Ishikawa (cell line): ENCODE measurements around the gene OSM.
A peak's percentile ranks its signal among the peaks of the same experiment; 100 is the strongest.

Experiments
- CEBPB ChIP-seq: IDR thresholded peaks from 2 replicates; pipeline ENCODE4 v1.6.1; 2012
- CREB1 ChIP-seq: IDR thresholded peaks from 2 replicates; pipeline ENCODE4 v1.6.1; 2012; ENCODE audit warnings: low read depth
- EGR1 ChIP-seq: IDR thresholded peaks from 2 replicates; pipeline ENCODE4 v1.6.1; 2012
- EP300 ChIP-seq: IDR thresholded peaks from 2 replicates; pipeline ENCODE4 v1.6.1; 2012; ENCODE audit warnings: borderline replicate concordance
- FOXM1 ChIP-seq: IDR thresholded peaks from 2 replicates; pipeline ENCODE4 v1.6.1; 2012; ENCODE audit warnings: low read depth, borderline replicate concordance
- NFIC ChIP-seq: IDR thresholded peaks from 2 replicates; pipeline ENCODE4 v1.6.1; 2012
- RAD21 ChIP-seq: IDR thresholded peaks from 2 replicates; pipeline ENCODE4 v1.6.1; 2012; ENCODE audit warnings: low read depth
- TAF1 ChIP-seq: IDR thresholded peaks from 2 replicates; pipeline ENCODE4 v1.6.1; 2012; ENCODE audit warnings: low read depth, mild to moderate bottlenecking
- TCF12 ChIP-seq: IDR thresholded peaks from 2 replicates; pipeline ENCODE4 v1.6.1; 2012; ENCODE audit warnings: low read depth
- TEAD4 ChIP-seq: IDR thresholded peaks from 2 replicates; pipeline ENCODE4 v1.6.1; 2012
- YY1 ChIP-seq: IDR thresholded peaks from 2 replicates; pipeline ENCODE4 v1.6.1; 2012; ENCODE audit warnings: low read depth
- ZBTB7A ChIP-seq: IDR thresholded peaks from 2 replicates; pipeline ENCODE4 v1.6.1; 2012; ENCODE audit warnings: low read depth
- TF ChIP-seq, protein P1 (sequence below): IDR thresholded peaks from 2 replicates; pipeline ENCODE4 v1.6.1; 2012
- TF ChIP-seq, protein P2 (sequence below): IDR thresholded peaks from 2 replicates; pipeline ENCODE4 v1.6.1; 2012; ENCODE audit warnings: low read depth, mild to moderate bottlenecking
- TF ChIP-seq, protein P3 (sequence below): IDR thresholded peaks from 2 replicates; pipeline ENCODE4 v1.6.1; 2012

OSM gene

DNA sequence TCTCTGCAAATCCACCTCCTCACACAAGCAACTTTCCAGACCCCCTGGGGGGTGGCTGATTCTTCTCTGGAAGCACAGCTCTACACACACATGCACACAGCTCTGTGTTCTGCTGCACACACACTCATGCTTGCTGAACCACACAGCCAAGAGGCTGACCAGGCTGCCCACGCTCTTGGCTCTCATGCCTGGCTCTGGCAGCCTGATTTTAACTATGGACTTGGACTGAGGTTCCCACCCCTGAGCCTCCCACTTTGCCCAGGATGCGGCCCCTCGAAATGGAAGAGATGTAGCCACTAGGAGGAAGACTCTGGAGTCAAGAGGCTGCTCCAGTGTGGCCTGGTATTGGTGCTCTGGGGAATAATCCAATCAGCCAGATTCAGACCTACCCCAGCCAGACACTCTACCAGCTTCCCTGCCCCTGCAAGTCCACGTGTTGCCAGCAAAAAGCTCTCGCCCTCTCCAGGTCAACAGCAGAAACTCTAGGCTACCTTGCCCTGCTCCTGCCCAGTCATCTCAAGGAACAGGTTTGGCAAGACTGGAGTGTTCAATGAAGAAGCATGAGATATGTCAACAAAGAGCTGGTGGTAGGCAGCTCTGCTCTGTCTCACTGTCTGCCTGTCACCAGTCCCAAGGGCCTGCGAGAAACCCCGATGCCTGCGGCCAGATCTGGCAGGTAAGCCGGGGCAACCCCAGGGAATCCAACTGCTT lies 31.5 kb upstream of the OSM start:
- TF ChIP-seq TCF12 (peak; percentile 19; the same call in 1 of the 2 replicates), FOXM1 (no peak), EP300 (no peak), TAF1 (no peak), RAD21 (0 out of 2 replicates have a peak, but pooled peaks have one; percentile 14), NFIC (no peak), EGR1 (no peak), TEAD4 (no peak), CREB1 (no peak), ZBTB7A (no peak), CEBPB (no peak), YY1 (no peak)
- TF ChIP-seq, protein P1, sequence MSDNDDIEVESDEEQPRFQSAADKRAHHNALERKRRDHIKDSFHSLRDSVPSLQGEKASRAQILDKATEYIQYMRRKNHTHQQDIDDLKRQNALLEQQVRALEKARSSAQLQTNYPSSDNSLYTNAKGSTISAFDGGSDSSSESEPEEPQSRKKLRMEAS: peak; percentile 69; the same call in 1 of the 2 replicates
- TF ChIP-seq, protein P2, sequence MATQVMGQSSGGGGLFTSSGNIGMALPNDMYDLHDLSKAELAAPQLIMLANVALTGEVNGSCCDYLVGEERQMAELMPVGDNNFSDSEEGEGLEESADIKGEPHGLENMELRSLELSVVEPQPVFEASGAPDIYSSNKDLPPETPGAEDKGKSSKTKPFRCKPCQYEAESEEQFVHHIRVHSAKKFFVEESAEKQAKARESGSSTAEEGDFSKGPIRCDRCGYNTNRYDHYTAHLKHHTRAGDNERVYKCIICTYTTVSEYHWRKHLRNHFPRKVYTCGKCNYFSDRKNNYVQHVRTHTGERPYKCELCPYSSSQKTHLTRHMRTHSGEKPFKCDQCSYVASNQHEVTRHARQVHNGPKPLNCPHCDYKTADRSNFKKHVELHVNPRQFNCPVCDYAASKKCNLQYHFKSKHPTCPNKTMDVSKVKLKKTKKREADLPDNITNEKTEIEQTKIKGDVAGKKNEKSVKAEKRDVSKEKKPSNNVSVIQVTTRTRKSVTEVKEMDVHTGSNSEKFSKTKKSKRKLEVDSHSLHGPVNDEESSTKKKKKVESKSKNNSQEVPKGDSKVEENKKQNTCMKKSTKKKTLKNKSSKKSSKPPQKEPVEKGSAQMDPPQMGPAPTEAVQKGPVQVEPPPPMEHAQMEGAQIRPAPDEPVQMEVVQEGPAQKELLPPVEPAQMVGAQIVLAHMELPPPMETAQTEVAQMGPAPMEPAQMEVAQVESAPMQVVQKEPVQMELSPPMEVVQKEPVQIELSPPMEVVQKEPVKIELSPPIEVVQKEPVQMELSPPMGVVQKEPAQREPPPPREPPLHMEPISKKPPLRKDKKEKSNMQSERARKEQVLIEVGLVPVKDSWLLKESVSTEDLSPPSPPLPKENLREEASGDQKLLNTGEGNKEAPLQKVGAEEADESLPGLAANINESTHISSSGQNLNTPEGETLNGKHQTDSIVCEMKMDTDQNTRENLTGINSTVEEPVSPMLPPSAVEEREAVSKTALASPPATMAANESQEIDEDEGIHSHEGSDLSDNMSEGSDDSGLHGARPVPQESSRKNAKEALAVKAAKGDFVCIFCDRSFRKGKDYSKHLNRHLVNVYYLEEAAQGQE: no peak
- TF ChIP-seq, protein P3, sequence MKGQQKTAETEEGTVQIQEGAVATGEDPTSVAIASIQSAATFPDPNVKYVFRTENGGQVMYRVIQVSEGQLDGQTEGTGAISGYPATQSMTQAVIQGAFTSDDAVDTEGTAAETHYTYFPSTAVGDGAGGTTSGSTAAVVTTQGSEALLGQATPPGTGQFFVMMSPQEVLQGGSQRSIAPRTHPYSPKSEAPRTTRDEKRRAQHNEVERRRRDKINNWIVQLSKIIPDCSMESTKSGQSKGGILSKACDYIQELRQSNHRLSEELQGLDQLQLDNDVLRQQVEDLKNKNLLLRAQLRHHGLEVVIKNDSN: 0 out of 2 replicates have a peak, but pooled peaks have one; percentile 7

DNA sequence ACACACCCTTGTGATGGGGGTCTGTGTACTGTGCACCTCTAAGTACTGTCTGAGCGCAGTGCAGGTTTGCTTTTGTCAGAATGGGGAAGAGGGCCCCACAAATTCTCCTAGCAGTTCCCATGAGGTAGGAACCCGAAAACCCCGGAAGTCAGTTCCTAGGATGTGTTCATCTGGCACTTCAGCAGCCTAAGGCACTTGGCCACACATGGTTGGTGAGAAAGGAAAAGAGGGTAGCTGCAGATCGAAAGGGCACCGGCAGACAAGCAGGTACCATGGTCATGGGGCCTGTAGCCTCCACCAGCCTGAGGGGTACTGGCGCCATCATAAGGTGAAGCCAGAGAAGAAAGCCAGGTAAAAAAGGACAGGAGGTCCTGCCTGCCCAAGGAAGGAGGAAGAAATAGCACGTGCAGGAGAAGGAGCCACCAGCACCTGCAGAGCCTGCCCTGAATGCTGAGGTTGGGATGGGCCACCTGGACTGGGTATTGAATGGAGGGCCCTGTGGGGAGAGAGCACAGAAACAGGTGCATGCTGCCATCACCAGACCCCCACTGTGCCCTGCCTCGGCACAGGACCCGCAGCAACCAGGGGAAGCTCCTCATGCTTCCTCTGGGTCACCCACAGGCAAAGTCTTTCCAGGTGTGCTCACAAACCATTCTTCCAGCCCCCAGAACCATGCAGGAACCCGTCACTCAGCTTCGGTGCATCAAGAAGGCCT lies 30.8 kb upstream of the OSM start:
- TF ChIP-seq EP300: no peak

DNA sequence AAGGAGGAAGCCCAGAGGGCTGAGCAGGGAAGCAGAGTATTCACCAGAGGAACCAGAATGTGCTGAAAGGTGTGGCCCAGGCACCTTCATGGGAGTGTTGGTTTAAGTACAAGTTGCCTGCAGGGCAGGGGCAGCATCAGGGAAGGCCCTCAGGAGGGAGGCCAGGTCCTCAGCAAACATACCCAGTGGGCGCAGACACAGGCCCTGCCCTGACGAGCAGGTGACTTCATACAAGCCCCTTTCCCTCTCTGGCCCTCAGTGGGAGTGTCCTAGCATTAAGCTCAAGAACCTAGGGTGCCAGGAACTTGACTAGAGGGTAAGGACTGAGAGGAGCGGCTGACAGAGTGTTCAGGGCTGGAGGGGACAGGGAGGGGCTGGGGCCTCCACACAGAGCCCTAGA lies 30.2 kb upstream of the OSM start:
- TF ChIP-seq TCF12 (no peak), CREB1 (no peak), RAD21 (no peak), EGR1 (no peak), EP300 (no peak), TAF1 (no peak), ZBTB7A (no peak), YY1 (no peak), TEAD4 (no peak), NFIC (no peak), FOXM1 (no peak), CEBPB (no peak)
- TF ChIP-seq, protein P3: no peak
- TF ChIP-seq, protein P1: no peak
- TF ChIP-seq, protein P2: no peak

DNA sequence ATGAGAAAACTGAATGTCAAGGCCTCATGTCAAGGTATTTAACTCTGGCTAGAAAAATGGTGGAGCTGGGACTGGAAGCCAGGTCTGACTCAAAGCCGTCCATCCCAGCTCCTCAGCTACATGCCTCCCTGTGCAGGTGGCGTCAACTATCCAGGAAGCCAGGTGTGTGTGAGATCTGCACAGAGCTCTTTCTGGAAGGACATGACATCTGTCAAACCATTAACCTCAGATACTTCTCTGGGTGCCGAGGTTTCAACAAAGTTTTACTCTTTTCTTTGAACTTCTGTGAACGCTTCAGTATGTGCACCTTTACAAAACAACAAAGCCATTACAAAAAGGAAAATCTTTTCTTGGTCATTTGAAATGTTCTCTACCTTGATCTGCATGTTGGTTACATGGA lies 29.7 kb upstream of the OSM start:
- TF ChIP-seq EGR1 (no peak), EP300 (no peak), TEAD4 (no peak), TCF12 (no peak), YY1 (no peak), CREB1 (no peak), CEBPB (no peak), TAF1 (no peak), FOXM1 (no peak), NFIC (no peak), RAD21 (no peak), ZBTB7A (no peak)
- TF ChIP-seq, protein P2: no peak
- TF ChIP-seq, protein P1: no peak
- TF ChIP-seq, protein P3: no peak
